ENCODE measurements around the gene FHIT.

Gene FHIT

GRCh38 chr3:59795756-59796155, 1455.5 kb downstream of the FHIT start:
- DNase-seq (ENCODE audit: low spot score): no peak

- no peak for DNase-seq (ENCODE audit: low spot score)
These were observed 1457.3 kb downstream of the FHIT start for GRCh38 chr3:59793976-59794375.

DNA sequence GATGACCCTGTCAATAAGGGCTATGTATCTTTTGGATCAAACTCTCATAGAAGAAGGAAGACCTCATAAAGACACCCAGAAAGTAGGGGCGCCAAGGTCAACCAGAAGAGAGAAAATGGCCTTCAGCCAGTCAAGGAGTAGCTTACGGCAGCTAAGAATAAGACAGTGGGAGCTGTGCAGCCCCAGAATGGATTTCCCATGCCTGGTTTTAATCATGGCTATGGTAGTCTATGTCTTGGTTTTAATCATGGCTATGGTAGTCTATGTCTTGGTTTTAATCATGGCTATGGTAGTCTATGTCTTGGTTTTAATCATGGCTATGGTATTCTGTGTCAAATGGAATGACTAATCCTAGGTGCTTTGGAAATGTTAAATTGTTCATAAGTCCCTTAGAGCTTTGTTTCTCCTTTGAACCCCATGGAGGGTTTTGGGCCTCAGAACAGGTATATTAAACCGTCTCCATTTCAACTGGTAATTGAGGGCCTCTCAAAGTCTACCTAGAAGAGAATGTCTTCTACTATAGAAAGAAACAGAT, 1459.4 kb downstream of the FHIT start:
- DNase-seq (ENCODE audit: low spot score): no peak

DNA sequence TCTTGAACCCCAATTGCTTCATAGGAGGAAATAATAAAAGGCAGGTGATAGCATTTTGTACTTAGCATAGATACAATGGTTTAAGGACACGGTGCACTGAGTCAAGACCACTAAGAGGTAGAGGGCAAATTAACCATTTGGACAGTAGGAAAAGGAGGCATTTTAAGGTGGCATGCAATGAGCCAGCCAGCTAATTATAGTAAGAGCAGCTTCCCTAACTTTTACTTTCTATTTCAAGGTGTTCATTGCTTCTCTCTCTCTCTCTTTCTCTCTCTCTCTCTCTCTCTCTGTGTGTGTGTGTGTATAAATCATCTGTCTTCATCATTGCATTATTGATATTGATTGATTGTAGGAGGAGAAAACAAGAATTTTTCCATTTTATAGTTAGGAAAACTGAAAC, 1461.0 kb downstream of the FHIT start:
- DNase-seq (ENCODE audit: low spot score): no peak

DNA sequence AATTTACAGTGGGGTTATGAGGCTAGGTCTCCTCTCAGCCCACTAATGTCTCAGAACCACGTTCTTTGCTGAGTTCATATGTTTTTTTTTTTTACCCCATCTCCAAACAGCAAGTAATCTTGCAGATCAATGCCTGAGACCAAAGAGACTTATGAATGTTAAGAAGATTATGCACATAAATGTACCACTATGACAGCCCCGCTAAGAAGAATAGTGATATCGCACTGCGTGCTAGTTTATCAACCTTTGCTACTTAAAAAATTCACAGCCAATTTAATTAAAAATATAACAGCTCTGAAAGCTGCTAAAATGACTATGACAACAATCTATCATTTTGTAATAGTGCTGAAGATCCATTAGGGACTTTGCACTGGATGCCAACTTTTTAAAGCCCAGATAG, 1462.5 kb downstream of the FHIT start:
- no peak for DNase-seq (ENCODE audit: low spot score)

GRCh38 chr3:59788133-59788532, 1463.1 kb downstream of the FHIT start:
- DNase-seq (ENCODE audit: low spot score): no peak

GRCh38 chr3:59786374-59786773, 1464.9 kb downstream of the FHIT start:
- no peak for DNase-seq (ENCODE audit: low spot score)

DNA sequence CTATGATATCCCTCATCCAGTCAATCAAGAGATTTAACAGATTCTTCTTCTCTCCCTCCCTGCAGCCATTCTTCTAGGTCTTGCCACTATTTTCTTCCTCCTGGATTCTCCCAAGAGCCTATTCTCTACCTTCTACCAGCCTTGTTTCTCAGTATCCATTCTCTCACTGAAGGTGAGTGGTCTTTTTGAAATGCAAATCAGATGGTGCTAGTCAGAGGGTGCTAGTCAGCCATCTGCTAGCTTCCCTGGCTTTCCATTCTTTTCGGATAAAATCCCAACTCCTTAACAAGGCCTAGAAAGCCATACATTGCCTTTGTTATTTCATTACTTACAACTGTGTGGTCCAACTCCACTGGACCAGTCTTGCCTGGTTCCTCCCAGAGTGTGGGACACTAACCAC, 1467.1 kb downstream of the FHIT start:
- no peak for DNase-seq (ENCODE audit: low spot score)

- DNase-seq (ENCODE audit: low spot score): no peak
These were observed 1467.7 kb downstream of the FHIT start for GRCh38 chr3:59783468-59783988.

DNA sequence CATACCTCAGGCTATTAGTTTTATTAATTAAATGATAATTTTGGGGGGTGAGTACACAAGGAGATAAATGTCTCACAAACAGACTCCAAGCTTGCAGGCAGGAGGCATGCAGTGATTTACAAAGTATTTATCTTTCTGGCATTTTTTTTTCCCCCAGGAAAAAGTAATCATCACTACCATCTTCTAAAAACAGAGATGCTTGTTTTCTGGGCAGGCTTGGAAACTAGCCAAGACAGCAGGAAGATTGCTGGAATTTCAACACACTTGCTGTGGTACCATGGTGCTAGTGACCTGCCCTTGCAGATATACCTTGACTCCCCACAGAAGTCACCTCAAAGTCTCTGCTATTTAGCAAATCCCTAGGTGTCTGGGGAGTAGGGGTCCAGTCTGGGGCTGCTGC, 1468.6 kb downstream of the FHIT start:
- DNase-seq (ENCODE audit: low spot score): no peak

DNA sequence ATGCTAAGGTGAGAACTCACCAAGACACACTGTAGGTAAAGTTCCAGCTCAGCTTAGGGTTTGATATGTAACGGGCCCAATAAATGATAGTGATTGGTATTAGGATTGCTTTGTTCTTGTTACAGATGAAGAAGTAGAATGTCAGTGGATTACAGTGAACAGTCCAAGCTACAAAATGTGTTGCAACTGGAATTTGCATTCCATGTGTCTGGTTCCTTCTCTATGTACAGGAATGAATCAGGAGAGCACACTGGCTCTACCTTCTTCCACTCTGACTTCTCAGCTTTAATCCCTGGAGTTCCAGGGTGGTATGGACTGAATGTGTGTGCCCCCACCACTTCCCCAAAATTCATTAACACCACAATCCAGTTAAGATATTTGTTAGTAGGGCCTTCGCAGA, 1471.0 kb downstream of the FHIT start:
- DNase-seq (ENCODE audit: low spot score): no peak

DNA sequence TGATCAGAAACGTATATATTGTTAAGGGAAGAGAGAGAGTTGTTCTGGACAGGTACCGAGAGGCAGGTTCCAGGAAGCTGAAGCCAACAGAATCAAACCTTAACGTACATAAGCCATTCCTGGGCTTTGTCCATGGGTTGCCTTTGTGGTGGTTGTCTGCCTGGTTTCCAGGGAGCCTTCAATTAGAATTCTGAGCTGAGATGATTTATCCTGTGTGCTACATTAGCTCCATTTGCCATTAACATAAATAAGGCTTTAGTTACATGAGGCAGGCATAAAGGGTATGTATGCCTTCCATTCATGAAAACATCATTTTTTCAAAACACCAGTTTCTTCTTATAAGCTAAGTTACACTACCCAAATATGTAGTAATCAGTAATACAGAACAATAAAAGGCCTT, 1472.0 kb downstream of the FHIT start:
- DNase-seq (ENCODE audit: low spot score): no peak

DNA sequence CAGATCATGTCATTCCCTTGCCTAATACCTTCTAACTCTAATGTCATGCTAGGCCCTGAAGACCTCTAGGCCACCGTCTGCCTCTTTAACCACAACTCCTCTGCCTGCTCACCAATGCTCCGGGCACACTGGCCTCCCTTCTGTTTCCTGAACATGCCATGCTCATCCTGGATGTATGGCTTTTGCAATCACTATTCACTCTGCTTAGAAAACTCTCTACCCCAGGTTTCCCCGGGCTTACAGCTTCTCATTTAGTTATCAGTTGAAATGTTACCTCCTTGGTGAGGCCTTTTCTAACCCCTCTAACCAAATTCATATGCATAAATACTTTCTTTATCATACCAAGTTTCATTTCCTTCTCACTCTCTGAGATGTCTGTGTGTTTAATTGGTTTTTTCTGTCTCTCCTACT, 1473.6 kb downstream of the FHIT start:
- DNase-seq (ENCODE audit: low spot score): no peak

DNA sequence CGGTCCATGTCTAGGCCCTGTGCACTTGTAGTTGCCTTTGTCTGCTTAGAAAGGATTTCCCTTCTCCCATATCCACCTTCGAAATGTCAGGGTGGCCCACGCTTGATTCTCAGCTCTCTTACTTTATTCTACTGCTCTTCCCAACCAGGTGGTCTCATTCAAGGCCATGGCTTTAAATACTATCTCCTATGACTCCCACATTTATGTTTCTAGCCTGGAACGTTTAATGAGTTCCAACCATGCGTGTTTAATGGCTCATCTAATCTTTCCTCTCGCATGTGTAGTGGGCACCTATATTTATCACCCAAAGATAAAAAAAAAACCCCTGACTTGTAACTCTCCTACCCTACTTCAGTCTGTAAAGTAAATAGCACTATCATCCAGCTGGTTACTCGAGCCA, 1474.2 kb downstream of the FHIT start:
- DNase-seq (ENCODE audit: low spot score): no peak

DNA sequence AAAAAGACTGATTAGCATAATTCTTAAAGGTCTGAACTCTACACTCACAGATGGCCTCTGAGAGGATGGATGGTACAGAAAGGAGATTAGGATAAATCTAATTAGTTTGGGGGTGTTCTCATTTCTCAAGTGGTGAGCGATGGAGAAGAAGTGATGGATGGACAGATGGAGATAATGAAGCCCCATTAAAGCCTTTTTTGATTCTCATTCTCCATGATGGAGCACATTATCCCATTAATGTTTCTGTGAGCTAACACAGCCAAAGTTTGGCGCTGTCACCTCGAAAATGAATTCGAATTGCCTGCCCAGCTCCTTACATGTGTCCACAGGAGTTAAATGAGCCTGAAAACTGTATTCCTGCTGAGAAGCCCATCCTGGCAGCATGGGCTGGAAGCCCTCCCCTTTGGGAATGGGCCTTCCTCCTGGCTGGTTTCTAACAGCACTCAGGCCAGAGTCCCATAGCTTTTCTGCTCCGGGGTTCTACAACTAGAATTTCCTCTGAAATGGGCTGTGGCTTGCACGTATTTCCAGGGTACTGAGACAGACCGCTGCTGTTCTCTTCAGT, 1475.4 kb downstream of the FHIT start:
- no peak for DNase-seq (ENCODE audit: low spot score)

DNA sequence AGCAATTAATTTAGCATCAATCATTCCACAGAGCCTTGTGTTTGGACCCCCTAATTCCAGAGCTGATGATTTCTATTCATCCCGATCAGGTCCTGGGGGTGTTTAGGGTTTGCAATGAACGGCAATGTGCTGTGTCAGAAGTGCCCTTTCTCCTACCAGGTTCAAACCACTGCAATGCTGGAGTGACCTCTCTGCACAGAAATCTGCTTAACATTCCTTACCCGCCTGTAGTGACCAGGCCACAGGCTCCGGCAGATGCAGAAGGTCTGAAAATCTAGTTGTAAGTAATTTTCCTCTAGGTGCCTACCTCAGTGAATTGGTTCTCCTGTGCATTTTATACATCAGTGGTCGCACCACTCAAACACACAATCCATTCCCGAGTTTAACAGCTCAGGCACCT, 1476.1 kb downstream of the FHIT start:
- no peak for DNase-seq (ENCODE audit: low spot score)

GRCh38 chr3:59774634-59775033, 1476.6 kb downstream of the FHIT start:
- no peak for DNase-seq (ENCODE audit: low spot score)

- DNase-seq (ENCODE audit: low spot score): no peak
These were observed 1477.3 kb downstream of the FHIT start for GRCh38 chr3:59774000-59774399.

GRCh38 chr3:59772416-59773408, 1478.5 kb downstream of the FHIT start:
- no peak for DNase-seq (ENCODE audit: low spot score)

DNA sequence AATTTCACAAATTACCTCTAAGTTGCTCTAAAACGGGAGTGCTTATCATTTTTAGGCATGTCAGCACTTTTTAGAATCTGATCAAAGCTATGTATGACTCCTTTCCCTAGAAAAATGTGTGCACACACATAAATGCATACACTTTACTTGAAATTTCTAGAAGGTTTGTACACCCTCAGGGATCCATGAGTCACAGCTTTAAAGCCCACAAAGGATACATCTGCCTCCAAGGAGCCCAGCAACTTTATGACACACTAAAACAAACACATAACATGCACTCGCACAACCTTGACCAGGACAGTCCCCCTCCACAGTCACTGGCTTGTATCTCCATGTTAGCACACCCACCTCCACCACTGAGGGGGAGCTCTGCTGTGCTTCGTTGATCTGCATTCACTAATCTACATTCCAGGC, 1479.5 kb downstream of the FHIT start:
- DNase-seq (ENCODE audit: low spot score): no peak

DNA sequence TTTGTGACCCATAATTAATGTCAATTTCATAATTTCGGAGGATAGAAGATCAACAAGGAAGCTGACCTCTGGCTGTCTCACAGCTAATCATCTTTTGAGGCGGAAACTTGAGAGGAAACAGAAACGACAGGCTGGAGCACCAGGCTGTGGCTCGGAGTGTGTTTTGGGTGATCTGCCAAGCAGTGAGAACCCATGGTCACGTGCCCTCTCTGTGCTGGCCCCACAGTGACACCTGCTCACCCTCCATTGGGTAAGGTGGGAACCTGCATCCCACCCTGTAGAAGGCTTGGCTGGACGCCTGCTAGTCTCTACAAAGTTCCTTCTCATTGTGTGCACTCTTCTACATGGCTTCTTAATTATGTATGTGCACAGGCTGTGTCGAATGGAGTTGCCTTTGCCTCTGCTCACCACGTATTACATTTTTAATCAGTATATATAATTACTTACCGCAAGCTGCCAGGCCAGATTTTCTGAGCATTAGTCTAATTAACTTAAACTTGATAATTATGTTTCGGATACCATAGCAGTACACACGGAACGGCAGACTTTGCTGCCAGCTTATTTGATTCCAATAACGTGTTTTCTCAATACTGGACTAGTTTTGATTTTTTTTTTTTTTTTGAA, 1482.0 kb downstream of the FHIT start:
- no peak for DNase-seq (ENCODE audit: low spot score)

DNA sequence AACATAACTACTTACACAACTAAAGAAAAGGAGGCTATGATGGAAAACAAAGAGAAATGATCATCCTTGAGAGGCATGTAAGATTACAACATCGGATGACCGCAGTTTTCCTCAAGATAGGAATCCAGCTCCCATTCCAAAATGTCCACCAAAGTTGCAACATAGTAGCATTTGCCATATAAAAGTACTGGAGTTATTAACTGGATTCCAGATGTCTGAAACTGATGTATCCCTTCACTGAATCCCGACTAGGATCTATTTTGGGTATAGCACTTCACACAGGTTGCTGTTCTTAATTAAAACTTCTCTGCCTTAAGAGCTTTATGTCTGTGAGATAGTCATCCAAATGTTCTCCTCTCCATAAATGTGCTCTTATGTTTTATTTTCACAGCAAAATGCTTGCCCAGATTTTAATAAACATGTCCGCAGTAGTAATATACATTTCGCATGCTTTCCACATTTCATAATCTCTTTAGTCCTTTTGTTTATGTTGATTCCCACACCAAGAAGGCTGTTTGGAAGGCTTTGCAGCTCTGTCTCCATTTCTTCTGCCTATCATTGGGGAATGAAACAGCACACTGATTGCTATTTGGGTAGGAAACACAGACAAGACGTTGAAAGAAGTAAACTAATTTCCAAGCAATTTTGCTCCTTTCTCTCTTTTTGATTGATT, 1484.9 kb downstream of the FHIT start:
- no peak for DNase-seq (ENCODE audit: low spot score)
